Naive thymus-derived CD4-positive, alpha-beta T cell (primary cell): ENCODE data around the gene MFSD11. TPM values are rescaled to one million over a fixed set of nuclear protein-coding genes. Genes with fewer than 3 reads are reported as not detected.
"Not testable (repeated sequence)": the region's sequence is repeated elsewhere in the genome, so short reads cannot be mapped to it uniquely, and the experiment has no call there.

Experiments
- ATAC-seq: fragments of 150-1000 bp; cut with Tn5 transposase; 2 replicates; pipeline ENCODE4 v1.10.0; 2021; ENCODE audit warnings: mild to moderate bottlenecking, moderate library complexity
- CTCF ChIA-PET: fragments of 350-600 bp; sonication (Branson Sonifier 250); formaldehyde crosslinking; loops from one replicate; lab custom pipeline; 2021; ENCODE audit warnings: antibody characterized with exemption; lab: Charles Lee
- POLR2A ChIA-PET: fragments of 350-600 bp; sonication (Branson Sonifier 250); formaldehyde crosslinking; loops from one replicate; lab custom pipeline; 2021; ENCODE audit warnings: antibody characterized with exemption, inconsistent platforms; lab: Charles Lee
- DNase-seq, 9 donors: peaks; one replicate each; pipeline versions ENCODE4 v3.0.0 to v3.0.0-alpha.2; 2020 to 2022; ENCODE audit warnings: mixed read lengths in 1 of 9
- H3K27ac ChIP-seq: one replicate; pipeline ENCODE4 v1.7.0; 2013; ENCODE audit warnings: mild to moderate bottlenecking, low read depth, low read length, moderate library complexity
- H3K27me3 ChIP-seq, 2 donors: one replicate each; pipeline ENCODE4 v1.7.0; 2013; ENCODE audit warnings: low read length in 2 of 2, mild to moderate bottlenecking in 2 of 2, moderate library complexity in 2 of 2; ENCODE audit not compliant: control insufficient read depth in 2 of 2, insufficient read depth in 2 of 2
- H3K36me3 ChIP-seq, 3 experiments: 1 replicate in 2 of 3; 2 replicates in 1 of 3; pipeline ENCODE4 v1.7.0; 2013; ENCODE audit warnings: low read length in 3 of 3, mild to moderate bottlenecking in 3 of 3, moderate library complexity in 1 of 3; ENCODE audit not compliant: insufficient read depth in 3 of 3, control insufficient read depth in 2 of 3
- H3K4me1 ChIP-seq, 2 donors: one replicate each; pipeline ENCODE4 v1.7.0; 2013; ENCODE audit warnings: low read length in 2 of 2, mild to moderate bottlenecking in 2 of 2, moderate library complexity in 1 of 2; ENCODE audit not compliant: control insufficient read depth in 2 of 2, insufficient read depth in 2 of 2
- H3K4me3 ChIP-seq: 2 replicates; pipeline ENCODE4 v1.7.0; 2013; ENCODE audit warnings: mild to moderate bottlenecking, low read length
- H3K9me3 ChIP-seq, 3 experiments: 1 replicate in 2 of 3; 2 replicates in 1 of 3; pipeline ENCODE4 v1.7.0; 2013; ENCODE audit warnings: low read length in 3 of 3; ENCODE audit not compliant: control insufficient read depth in 2 of 3
- H3K27ac Mint-ChIP-seq, 9 donors: one replicate each; pipeline ENCODE4 v1.8.0; 2020 to 2022; ENCODE audit warnings: mixed read lengths in 9 of 9, mild to moderate bottlenecking in 8 of 9, moderate library complexity in 5 of 9, inconsistent platforms in 2 of 9
- H3K27me3 Mint-ChIP-seq, 5 donors: one replicate each; pipeline ENCODE4 v1.8.0; 2021 to 2022; ENCODE audit warnings: mixed read lengths in 5 of 5, mild to moderate bottlenecking in 1 of 5
- H3K36me3 Mint-ChIP-seq, 5 donors: one replicate each; pipeline ENCODE4 v1.8.0; 2020 to 2022; ENCODE audit warnings: mixed read lengths in 5 of 5, mild to moderate bottlenecking in 3 of 5, inconsistent platforms in 1 of 5
- H3K4me1 Mint-ChIP-seq, 7 donors: one replicate each; pipeline ENCODE4 v1.8.0; 2020 to 2022; ENCODE audit warnings: mixed read lengths in 7 of 7, mild to moderate bottlenecking in 3 of 7, inconsistent platforms in 1 of 7
- H3K4me3 Mint-ChIP-seq, 10 donors: one replicate each; pipeline ENCODE4 v1.8.0; 2020 to 2022; ENCODE audit warnings: mild to moderate bottlenecking in 10 of 10, mixed read lengths in 10 of 10, moderate library complexity in 6 of 10, inconsistent platforms in 2 of 10
- H3K9me3 Mint-ChIP-seq, 11 donors: one replicate each; pipeline ENCODE4 v1.8.0; 2020 to 2022; ENCODE audit warnings: mixed read lengths in 11 of 11, mild to moderate bottlenecking in 4 of 11, inconsistent platforms in 1 of 11, moderate library complexity in 1 of 11
- intact Hi-C, 2 donors: fragments of 100-400 bp; cut with micrococcal nuclease; formaldehyde crosslinking; loops; one replicate each; pipeline ENCODE4 v1.15.1; 2023
- polyA plus RNA-seq, 2 donors: library from polyadenylated mRNA; unstranded; fragments of 300-500 nt; fragmentation: Illumina TruSeq; gene quantifications; one replicate each; pipeline ENCODE4 v1.2.3, GENCODE V29; 2021
- total RNA-seq, 6 experiments: library from RNA in 5 of 6; stranded (reverse) in 5 of 6; gene quantifications; 1 replicate in 5 of 6; 2 replicates in 1 of 6; pipeline ENCODE4 v1.2.3 and lab custom pipeline; 2021 to 2026

Gene MFSD11
- total and polyA plus RNA-seq, 7 experiments from 2014 or later, result 17.3 to 33.7 (median 30.9) TPM

GRCh38 chr17:76707985-76708807 lies 29.7 kb upstream of the MFSD11 start:
- H3K36me3 ChIP-seq, result no peaks in the 10 kb centered on the region
- CTCF ChIA-PET, result interaction anchor here (0.6 kb wide), 1 partner anchor 89 kb away, joined by 3 read pairs; no protein-coding TSS in a partner anchor
- no peak for ATAC-seq
- H3K27ac ChIP-seq, result no peak overlapping the region
- peaks cover 0 to 4% (median 0%) of the 10 kb centered on the region in 5 donors for H3K36me3 Mint-ChIP-seq
- H3K4me3 ChIP-seq, result no peak overlapping the region
- no peaks in the 10 kb centered on the region for H3K9me3 Mint-ChIP-seq
- POLR2A ChIA-PET, result interaction anchor here (0.5 kb wide), 1 partner anchor 58 kb away, joined by 3 read pairs; no protein-coding TSS in a partner anchor
- peaks cover 2 to 5% of the 10 kb centered on the region in 2 donors for H3K4me1 ChIP-seq
- peaks cover 0 to 13% (median 0%) of the 10 kb centered on the region in 5 donors for H3K27me3 Mint-ChIP-seq
- peaks cover 1 to 30% (median 11%) of the 10 kb centered on the region in 7 donors for H3K4me1 Mint-ChIP-seq
- intact Hi-C loops, result no loop called here
- no peak overlapping the region for H3K27ac Mint-ChIP-seq
- H3K4me3 Mint-ChIP-seq, result peak overlapping the region in 8 of 10 donors; percentile 6 to 82 (median 56)
- DNase-seq, result no peak
- H3K9me3 ChIP-seq, result no peaks in the 10 kb centered on the region
- no peaks in the 10 kb centered on the region for H3K27me3 ChIP-seq

GRCh38 chr17:76709077-76709950 lies 28.6 kb upstream of the MFSD11 start:
- ChIA-PET CTCF (interaction anchor here (0.8 kb wide), 1 partner anchor 186 kb away, joined by 3 read pairs; no protein-coding TSS in a partner anchor), POLR2A (interaction anchor here (0.7 to 1.6 kb wide), 5 partner anchors 16 to 51 kb away, joined by 3 read pairs; partner anchors contain the start of gene JMJD6)
- DNase-seq, result no peak
- no peaks in the 10 kb centered on the region for H3K9me3 ChIP-seq
- H3K4me1 ChIP-seq, result peaks cover 6 to 9% of the 10 kb centered on the region in 2 donors
- H3K36me3 ChIP-seq, result peaks cover 0 to 6% (median 0%) of the 10 kb centered on the region in 3 experiments
- Mint-ChIP-seq H3K27ac (peak overlapping the region in 4 of 9 donors; percentile 4 to 74 (median 54)), H3K9me3 (no peaks in the 10 kb centered on the region), H3K4me3 (peak overlapping the region; percentile 52 to 84 (median 71)), H3K36me3 (peaks cover 0 to 4% (median 0%) of the 10 kb centered on the region in 5 donors), H3K27me3 (peaks cover 0 to 13% (median 0%) of the 10 kb centered on the region in 5 donors), H3K4me1 (peaks cover 8 to 41% (median 22%) of the 10 kb centered on the region in 7 donors)
- no peak for ATAC-seq
- H3K27ac ChIP-seq, result no peak overlapping the region
- intact Hi-C loops, result no loop called here
- no peak overlapping the region for H3K4me3 ChIP-seq
- H3K27me3 ChIP-seq, result no peaks in the 10 kb centered on the region

- H3K4me1 ChIP-seq, result peaks cover 11 to 15% of the 10 kb centered on the region in 2 donors
- DNase-seq, H3K9me3 ChIP-seq, H3K9me3 Mint-ChIP-seq, H3K27ac ChIP-seq, H3K27me3 ChIP-seq, H3K36me3 Mint-ChIP-seq, H3K36me3 ChIP-seq, H3K4me3 ChIP-seq: not testable (repeated sequence)
- CTCF ChIA-PET, result interaction anchor here (0.8 kb wide), 1 partner anchor 187 kb away, joined by 3 read pairs; no protein-coding TSS in a partner anchor
- Mint-ChIP-seq H3K27ac (peak overlapping the region in 2 of 9 donors; percentile 4 to 74), H3K27me3 (peaks cover 0 to 13% (median 0%) of the 10 kb centered on the region in 5 donors), H3K4me3 (peak overlapping the region; percentile 49 to 84 (median 71)), H3K4me1 (peaks cover 12 to 48% (median 29%) of the 10 kb centered on the region in 7 donors)
- ATAC-seq, result peak; percentile 25
- intact Hi-C loops, result loop anchor here in 1 of 2 donors (1.0 kb wide), 1 partner anchor 39 kb away; no protein-coding TSS in a partner anchor
- POLR2A ChIA-PET, result interaction anchor here (0.9 to 1.6 kb wide), 4 partner anchors 16 to 52 kb away, joined by 3 read pairs; partner anchors contain the start of gene JMJD6
Observed at GRCh38 chr17:76709951-76710862, 27.7 kb upstream of the MFSD11 start.

- DNase-seq, result peak in 4 of 9 donors; percentile 39 to 78 (median 44)
- Histone ChIP-seq H3K36me3 (peaks cover 0 to 16% (median 0%) of the 10 kb centered on the region in 3 experiments), H3K9me3 (no peaks in the 10 kb centered on the region), H3K4me1 (peaks cover 14 to 21% of the 10 kb centered on the region in 2 donors), H3K27me3 (no peaks in the 10 kb centered on the region), H3K27ac (no peak within 1 kb of the TSS), H3K4me3 (no peak within 1 kb of the TSS)
- peak; percentile 80 for ATAC-seq
- Mint-ChIP-seq H3K27me3 (peaks cover 0 to 13% (median 0%) of the 10 kb centered on the region in 5 donors), H3K9me3 (no peaks in the 10 kb centered on the region), H3K4me1 (peaks cover 19 to 57% (median 33%) of the 10 kb centered on the region in 7 donors), H3K4me3 (peak within 1 kb of the TSS; percentile 61 to 84 (median 76)), H3K36me3 (peaks cover 0 to 13% (median 4%) of the 10 kb centered on the region in 5 donors), H3K27ac (peak within 1 kb of the TSS in 5 of 9 donors; percentile 4 to 74 (median 52))
- ChIA-PET CTCF (interaction anchor here (0.9 to 4.9 kb wide), 4 partner anchors 12 to 345 kb away, joined by 3 to 35 read pairs (median 12); partner anchors contain the start of genes JMJD6 and METTL23), POLR2A (interaction anchor here (0.6 to 1.8 kb wide), 4 partner anchors 15 to 39 kb away, joined by 3 to 7 read pairs (median 4); partner anchors contain the start of gene JMJD6)
- intact Hi-C loops, result loop anchor here in 1 of 2 donors (1.0 kb wide), 1 partner anchor 40 kb away; no protein-coding TSS in a partner anchor
Observed at GRCh38 chr17:76710863-76711611, 26.9 kb upstream of the MFSD11 start, which contains the start of gene MXRA7. MXRA7 (minus strand) TSS chr17:76710965; CDS start chr17:76710946, 19 bp downstream.

GRCh38 chr17:76712321-76712720 lies 25.6 kb upstream of the MFSD11 start:
- ChIA-PET POLR2A (interaction anchor here (0.7 to 1.8 kb wide), 4 partner anchors 23 to 183 kb away, joined by 3 to 7 read pairs (median 4); no protein-coding TSS in a partner anchor), CTCF (interaction anchor here (0.9 to 4.9 kb wide), 5 partner anchors 11 to 155 kb away, joined by 3 to 35 read pairs (median 15); partner anchors contain the start of genes JMJD6 and METTL23)
- Histone ChIP-seq H3K36me3 (peaks cover 0 to 29% (median 2%) of the 10 kb centered on the region in 3 experiments), H3K4me1 (peaks cover 14 to 32% of the 10 kb centered on the region in 2 donors)
- ATAC-seq, H3K9me3 ChIP-seq, H3K27ac ChIP-seq, H3K4me3 Mint-ChIP-seq, H3K27ac Mint-ChIP-seq, H3K27me3 ChIP-seq, H3K9me3 Mint-ChIP-seq, DNase-seq, H3K4me3 ChIP-seq: not testable (repeated sequence)
- H3K36me3 Mint-ChIP-seq, result peaks cover 0 to 17% (median 4%) of the 10 kb centered on the region in 5 donors
- H3K27me3 Mint-ChIP-seq, result peaks cover 0 to 13% (median 0%) of the 10 kb centered on the region in 5 donors
- intact Hi-C loops, result loop anchor here in 1 of 2 donors (2.0 kb wide), 1 partner anchor 344 kb away; no protein-coding TSS in a partner anchor
- H3K4me1 Mint-ChIP-seq, result peaks cover 27 to 62% (median 37%) of the 10 kb centered on the region in 7 donors
